Urinary bladder (tissue), 4 donors: ENCODE data around the gene SORCS3. TPM values are rescaled to one million over a fixed set of nuclear protein-coding genes. Genes with fewer than 3 reads are reported as not detected.

Experiments used
- DNase-seq: peaks from one replicate; pipeline ENCODE4 v3.0.0-alpha.2; 2015; ENCODE audit errors: extremely low spot score
- H3K27ac ChIP-seq: one replicate; pipeline ENCODE4 v1.5.1; 2013; ENCODE audit warnings: low read depth, mild to moderate bottlenecking, moderate library complexity
- H3K36me3 ChIP-seq: one replicate; pipeline ENCODE4 v1.6.1; 2013; ENCODE audit warnings: mild to moderate bottlenecking, moderate library complexity; ENCODE audit not compliant: insufficient read depth
- H3K4me1 ChIP-seq: one replicate; pipeline ENCODE4 v1.6.1; 2013; ENCODE audit warnings: mild to moderate bottlenecking, moderate library complexity; ENCODE audit not compliant: insufficient read depth
- H3K4me3 ChIP-seq: one replicate; pipeline ENCODE4 v1.5.1; 2013; ENCODE audit warnings: low read depth, low read length
- WGBS: extraction: QIAGEN DNeasy Blood & Tissue Kit; methylation state at CpG from one replicate; pipeline ENCODE4 v1.1.7; 2013; 5-methylcytosine and 5-hydroxymethylcytosine counted together
- polyA plus RNA-seq: library from polyadenylated mRNA; stranded (reverse); fragments of 200-250 nt; gene quantifications from one replicate; pipeline ENCODE4 v1.2.3, GENCODE V29; 2013
- total RNA-seq: library from RNA; depleted of rRNA; stranded (reverse); fragments of >200 nt; gene quantifications from one replicate; pipeline ENCODE4 v1.2.3, GENCODE V29; 2014
- donor health status: healthy with polysubstance abuse.
- donor health status: healthy.

SORCS3 gene
- total and polyA plus RNA-seq, 2 donors: 0.27 to 1.3 TPM

- WGBS: 51% methylated on average over 1 of the region's 1 CpG
- no peaks in the 10 kb centered on the region for H3K36me3 ChIP-seq
- no peaks in the 10 kb centered on the region for H3K4me1 ChIP-seq
- H3K4me3 ChIP-seq: no peak overlapping the region
- H3K27ac ChIP-seq: no peak overlapping the region
- DNase-seq: peak; percentile 8
Measured at GRCh38 chr10:105029286-105029685, 388.2 kb downstream of the SORCS3 start.

GRCh38 chr10:105037022-105037421, 395.9 kb downstream of the SORCS3 start:
- H3K4me1 ChIP-seq: no peaks in the 10 kb centered on the region
- no peak overlapping the region for H3K4me3 ChIP-seq
- no peak for DNase-seq
- H3K36me3 ChIP-seq: no peaks in the 10 kb centered on the region
- H3K27ac ChIP-seq: no peak overlapping the region

- Histone ChIP-seq H3K4me3 (no peak overlapping the region), H3K27ac (no peak overlapping the region), H3K4me1 (no peaks in the 10 kb centered on the region), H3K36me3 (no peaks in the 10 kb centered on the region)
- 88% methylated on average over 1 of the region's 1 CpG for WGBS
- no peak for DNase-seq
Measured at GRCh38 chr10:105041956-105042355, 400.9 kb downstream of the SORCS3 start.

GRCh38 chr10:105042906-105043552, 401.9 kb downstream of the SORCS3 start:
- Histone ChIP-seq H3K27ac (no peak overlapping the region), H3K36me3 (no peaks in the 10 kb centered on the region), H3K4me1 (no peaks in the 10 kb centered on the region), H3K4me3 (no peak overlapping the region)
- no peak for DNase-seq
- 82% methylated on average over 4 of the region's 4 CpGs for WGBS

GRCh38 chr10:105044902-105045301, 403.8 kb downstream of the SORCS3 start:
- Histone ChIP-seq H3K36me3 (no peaks in the 10 kb centered on the region), H3K4me1 (no peaks in the 10 kb centered on the region), H3K4me3 (no peak overlapping the region), H3K27ac (no peak overlapping the region)
- 65% methylated on average over 3 of the region's 3 CpGs for WGBS
- DNase-seq: no peak

GRCh38 chr10:105056413-105056812, 415.3 kb downstream of the SORCS3 start:
- Histone ChIP-seq H3K4me1 (no peaks in the 10 kb centered on the region), H3K36me3 (no peaks in the 10 kb centered on the region), H3K4me3 (no peak overlapping the region), H3K27ac (no peak overlapping the region)
- no peak for DNase-seq
- WGBS: 77% methylated on average over 2 of the region's 2 CpGs

GRCh38 chr10:105062951-105063350, 421.9 kb downstream of the SORCS3 start:
- no peak for DNase-seq
- Histone ChIP-seq H3K36me3 (no peaks in the 10 kb centered on the region), H3K4me3 (no peak overlapping the region), H3K27ac (no peak overlapping the region), H3K4me1 (no peaks in the 10 kb centered on the region)
- WGBS: 34% methylated on average over 5 of the region's 5 CpGs

- Histone ChIP-seq H3K36me3 (no peaks in the 10 kb centered on the region), H3K27ac (no peak overlapping the region), H3K4me1 (no peaks in the 10 kb centered on the region), H3K4me3 (no peak overlapping the region)
- DNase-seq: no peak
- WGBS: 49% methylated on average over 5 of the region's 5 CpGs
Measured at GRCh38 chr10:105063796-105064195, 422.7 kb downstream of the SORCS3 start.

GRCh38 chr10:105068497-105068896, 427.4 kb downstream of the SORCS3 start:
- Histone ChIP-seq H3K4me1 (no peaks in the 10 kb centered on the region), H3K4me3 (no peak overlapping the region), H3K27ac (no peak overlapping the region), H3K36me3 (no peaks in the 10 kb centered on the region)
- WGBS: 64% methylated on average over 3 of the region's 3 CpGs
- DNase-seq: no peak

- DNase-seq: no peak
- Histone ChIP-seq H3K4me3 (no peak overlapping the region), H3K27ac (no peak overlapping the region), H3K4me1 (no peaks in the 10 kb centered on the region), H3K36me3 (no peaks in the 10 kb centered on the region)
- WGBS: 82% methylated on average over 1 of the region's 1 CpG
Measured at GRCh38 chr10:105070249-105070648, 429.2 kb downstream of the SORCS3 start.

- H3K36me3 ChIP-seq: no peaks in the 10 kb centered on the region
- WGBS: 36% methylated on average over 1 of the region's 1 CpG
- H3K27ac ChIP-seq: no peak overlapping the region
- H3K4me1 ChIP-seq: no peaks in the 10 kb centered on the region
- H3K4me3 ChIP-seq: no peak overlapping the region
- DNase-seq: no peak
Measured at GRCh38 chr10:105070952-105071351, 429.9 kb downstream of the SORCS3 start.

GRCh38 chr10:105071980-105072379, 430.9 kb downstream of the SORCS3 start:
- no peaks in the 10 kb centered on the region for H3K36me3 ChIP-seq
- 85% methylated on average over 5 of the region's 5 CpGs for WGBS
- H3K4me3 ChIP-seq: no peak overlapping the region
- no peaks in the 10 kb centered on the region for H3K4me1 ChIP-seq
- no peak overlapping the region for H3K27ac ChIP-seq
- DNase-seq: no peak

- 72% methylated on average over 4 of the region's 4 CpGs for WGBS
Measured at GRCh38 chr10:105073999-105074398, 432.9 kb downstream of the SORCS3 start.

GRCh38 chr10:105075031-105075430, 433.9 kb downstream of the SORCS3 start:
- DNase-seq: no peak
- Histone ChIP-seq H3K36me3 (no peaks in the 10 kb centered on the region), H3K4me1 (no peaks in the 10 kb centered on the region), H3K4me3 (no peak overlapping the region), H3K27ac (no peak overlapping the region)
- whole genome bisulfite sequencing: 81% methylated on average over 1 of the region's 1 CpG

More at GRCh38 chr10:105073999-105074398, 432.9 kb downstream of the SORCS3 start:
- Histone ChIP-seq H3K4me3 (no peak overlapping the region), H3K27ac (no peak overlapping the region), H3K36me3 (no peaks in the 10 kb centered on the region), H3K4me1 (no peaks in the 10 kb centered on the region)
- no peak for DNase-seq

GRCh38 chr10:105085980-105086379, 444.9 kb downstream of the SORCS3 start:
- DNase-seq: no peak
- no peak overlapping the region for H3K27ac ChIP-seq
- no peak overlapping the region for H3K4me3 ChIP-seq
- no peaks in the 10 kb centered on the region for H3K4me1 ChIP-seq
- H3K36me3 ChIP-seq: no peaks in the 10 kb centered on the region
- whole genome bisulfite sequencing: 74% methylated on average over 2 of the region's 2 CpGs
